ENCODE data around the gene TBXA2R.

The TBXA2R gene

DNA sequence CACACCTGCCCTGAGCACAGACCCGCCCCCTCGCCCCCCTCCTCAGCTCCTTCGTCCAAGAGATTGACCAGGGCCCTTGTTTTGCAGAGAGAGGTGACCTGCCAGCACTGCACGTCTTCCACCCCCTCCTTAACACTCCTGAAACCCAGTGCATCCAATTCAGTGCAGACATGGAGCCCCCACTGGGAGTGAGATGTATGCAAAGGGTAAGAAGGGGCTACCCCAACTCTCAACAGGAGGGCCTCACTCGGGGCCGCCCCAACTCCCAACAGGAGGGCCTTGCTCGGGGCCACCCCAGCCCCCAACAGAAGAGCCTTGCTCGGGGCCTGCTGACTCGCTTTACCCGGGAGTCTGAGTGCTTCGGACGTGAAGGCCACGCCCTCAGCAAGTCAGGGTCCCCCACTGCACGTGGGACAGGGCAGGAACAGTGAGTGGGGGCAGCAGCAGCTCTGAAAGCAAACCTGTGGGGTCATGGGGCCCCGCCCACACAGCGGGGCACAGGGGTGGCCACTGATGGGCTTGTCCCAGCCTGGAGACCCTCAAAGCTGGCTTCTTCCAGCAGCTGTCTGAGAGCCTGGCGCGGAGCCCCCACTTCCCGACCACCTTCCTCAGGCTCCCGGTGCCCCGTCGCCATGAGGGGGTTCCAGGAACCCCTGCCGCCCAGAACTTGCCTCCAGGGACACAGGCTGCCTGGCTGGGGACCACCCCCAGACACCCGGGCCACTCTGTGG is 14.3 kb upstream of the TBXA2R start:
- Histone ChIP-seq H3K27ac (no peak overlapping the region), H3K4me3 (no peak overlapping the region)

DNA sequence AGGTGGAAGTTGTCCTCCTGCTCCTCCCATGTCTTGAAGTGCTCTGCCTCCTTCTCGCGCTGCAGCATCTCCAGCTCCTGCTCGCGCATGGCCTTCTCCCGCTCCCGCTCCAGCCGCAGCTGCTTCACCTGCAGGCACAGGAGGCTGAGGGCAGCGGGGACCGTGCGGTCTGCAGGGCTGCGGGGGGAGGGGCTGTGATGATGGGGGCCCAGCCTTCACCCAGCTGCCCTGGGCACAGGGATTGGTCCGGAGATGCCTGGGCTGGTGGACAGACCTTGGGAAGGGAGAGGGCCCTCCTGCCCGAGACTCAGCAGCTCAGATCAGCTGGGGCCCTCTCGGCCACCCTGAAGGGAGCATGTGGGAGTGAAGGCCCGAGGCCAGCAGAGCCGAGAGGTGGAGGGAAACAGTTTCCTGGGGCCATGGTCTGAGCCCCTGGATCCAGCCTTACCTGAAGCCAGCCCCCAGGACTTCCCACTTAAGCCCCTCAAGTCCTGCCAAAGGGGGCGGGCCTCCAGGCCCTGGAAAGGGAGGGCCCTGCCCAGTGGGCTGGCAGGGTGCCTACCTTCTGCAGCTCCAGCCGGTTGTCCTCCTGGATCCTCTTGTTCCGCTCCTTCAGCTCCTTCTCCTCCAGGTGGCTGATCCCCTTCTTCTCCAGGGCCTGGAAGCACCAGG is 13.6 kb upstream of the TBXA2R start:
- Histone ChIP-seq H3K4me3 (no peak overlapping the region), H3K27ac (no peak overlapping the region)

GRCh38 chr19:3619631-3620012 is 12.9 kb upstream of the TBXA2R start:
- no peak overlapping the region for H3K27ac ChIP-seq
- H3K4me3 ChIP-seq, result no peak overlapping the region

DNA sequence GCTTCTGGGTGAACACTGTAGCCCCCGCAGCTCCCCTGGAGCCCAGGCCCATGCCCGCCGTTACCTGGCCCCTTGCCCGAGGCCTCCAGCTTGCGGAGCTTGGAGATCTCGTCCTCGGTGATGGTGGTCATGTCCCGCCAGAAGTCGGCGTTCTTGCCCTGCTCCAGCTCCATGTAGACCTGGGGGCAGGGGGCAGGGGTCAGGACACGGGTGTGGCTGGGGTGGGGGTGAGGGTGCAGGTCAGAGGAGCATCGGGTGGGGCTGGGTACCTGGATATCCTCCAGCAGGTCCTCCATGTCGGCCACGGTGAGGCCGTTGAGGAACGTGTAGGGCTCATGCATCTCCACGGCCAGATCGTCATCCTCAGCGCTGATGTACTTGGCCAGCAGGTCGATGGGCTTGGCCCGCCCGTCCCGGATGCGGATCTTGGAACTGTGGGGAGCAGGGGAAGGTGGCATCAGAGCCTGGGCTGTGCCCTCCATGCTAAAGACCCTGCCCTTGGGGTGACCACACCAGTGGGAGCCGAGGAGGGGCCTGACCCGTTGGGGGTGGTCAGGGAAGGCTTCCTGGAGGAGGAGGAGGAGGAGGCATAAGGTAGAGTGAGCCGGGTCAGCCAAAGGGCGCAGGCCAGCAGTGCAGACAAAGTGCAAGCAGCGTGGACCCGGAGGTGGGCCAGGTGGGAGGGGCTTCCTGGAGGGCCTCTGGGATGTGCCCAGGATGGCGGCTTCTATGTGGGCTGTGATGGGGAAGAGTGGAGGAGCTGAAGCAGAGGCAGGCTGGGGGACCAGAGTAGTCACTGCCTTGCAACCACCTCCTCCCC is 12.3 kb upstream of the TBXA2R start:
- Histone ChIP-seq H3K4me3 (no peak overlapping the region), H3K27ac (no peak overlapping the region)

- H3K4me3 ChIP-seq, result no peak overlapping the region
- H3K27ac ChIP-seq, result no peak overlapping the region
These were observed 11.6 kb upstream of the TBXA2R start for GRCh38 chr19:3618144-3618810.

DNA sequence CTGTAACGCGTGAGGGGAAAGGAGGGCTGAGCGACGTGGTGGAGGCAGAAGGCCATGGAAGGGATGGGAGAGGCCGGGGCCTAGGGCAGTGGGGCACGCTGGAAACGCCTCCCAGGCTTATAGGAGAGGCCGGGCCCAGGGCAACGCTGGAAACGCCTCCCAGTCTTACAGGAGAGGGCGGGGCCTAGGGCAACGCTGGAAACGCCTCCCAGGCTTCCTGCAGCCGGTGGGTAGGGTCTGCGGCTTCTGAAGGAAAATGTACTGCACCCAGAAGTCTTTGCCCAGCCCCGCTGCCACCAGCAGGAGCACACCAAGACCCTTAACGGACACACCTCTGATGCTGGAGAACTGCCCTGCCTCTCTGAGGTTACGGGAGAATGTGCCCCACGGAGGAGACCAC is 10.8 kb upstream of the TBXA2R start:
- no peak overlapping the region for H3K4me3 ChIP-seq
- H3K27ac ChIP-seq, result no peak overlapping the region

GRCh38 chr19:3615524-3616135 is 9.0 kb upstream of the TBXA2R start:
- Histone ChIP-seq H3K4me3 (no peak overlapping the region), H3K27ac (no peak overlapping the region)

DNA sequence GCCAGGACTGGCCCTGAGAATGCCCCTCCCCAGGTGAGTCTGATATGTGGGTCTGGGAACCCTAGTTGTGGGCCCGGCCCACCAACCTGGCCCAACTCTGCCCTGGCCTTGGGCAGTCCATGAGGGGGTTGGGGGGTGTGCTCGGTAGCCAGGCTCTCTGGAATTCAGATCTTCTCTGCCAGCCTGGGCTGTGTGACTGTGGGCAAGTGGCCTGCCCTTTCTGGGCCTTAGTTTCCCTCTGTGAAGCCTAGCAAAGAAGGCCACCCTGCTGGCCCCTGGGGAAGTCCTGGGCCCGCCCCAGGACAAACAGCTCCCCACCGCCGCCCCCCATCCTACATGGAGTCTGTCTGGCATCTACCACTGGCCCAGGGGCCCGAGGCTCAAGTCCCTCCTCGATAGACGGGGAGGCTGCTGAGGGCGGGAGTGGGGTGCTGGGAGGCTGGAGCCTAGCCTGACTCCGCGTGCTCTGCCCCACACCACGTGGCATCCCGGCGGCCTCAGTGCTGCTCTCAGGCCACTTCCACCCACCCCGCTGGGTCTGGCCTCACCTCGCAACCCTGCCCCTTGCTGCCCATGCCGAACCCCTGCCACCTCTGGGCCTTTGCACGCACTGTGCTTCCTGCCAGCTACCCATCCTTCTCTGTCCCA is 8.3 kb upstream of the TBXA2R start:
- H3K27ac ChIP-seq, result no peak overlapping the region
- no peak overlapping the region for H3K4me3 ChIP-seq

DNA sequence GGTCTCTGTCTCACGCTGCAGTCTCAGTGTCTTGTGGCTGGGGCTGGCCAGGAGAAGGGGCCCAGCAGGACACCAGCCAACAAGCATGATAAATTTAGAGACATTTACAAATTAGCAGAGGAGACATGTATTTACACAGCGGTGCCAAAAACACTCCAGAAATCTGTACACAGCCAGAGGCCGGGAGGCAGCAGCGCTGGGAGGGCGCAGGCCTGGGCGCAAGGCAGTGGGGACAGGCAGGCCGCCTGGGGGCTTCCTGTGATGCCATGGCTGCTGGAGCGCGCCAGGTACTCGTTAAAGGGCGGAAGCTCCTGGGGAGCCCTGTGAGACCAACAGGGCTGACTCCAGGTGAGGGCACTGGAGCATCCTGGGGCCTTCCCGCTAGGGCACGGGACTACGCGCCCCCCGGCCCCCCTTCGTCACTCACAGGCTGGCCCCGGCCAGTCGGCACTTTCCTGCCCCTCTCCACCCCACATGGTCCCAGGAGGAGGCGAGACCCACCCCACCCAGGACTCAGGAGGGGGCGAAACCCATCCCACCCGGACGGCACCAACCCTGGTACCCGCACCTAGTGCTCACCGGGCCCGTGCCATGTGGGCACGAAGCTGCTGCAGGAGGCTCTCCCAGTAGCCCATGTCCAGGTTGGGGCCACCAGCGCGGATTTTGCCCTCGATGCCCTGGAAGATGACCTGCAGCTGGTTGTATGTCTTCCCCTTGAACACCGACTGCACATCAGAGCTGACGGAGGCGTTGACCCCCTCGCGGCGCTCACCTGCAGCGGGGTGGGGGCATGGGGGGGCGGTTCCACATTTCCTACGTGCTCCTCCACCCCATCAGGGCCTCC is 7.4 kb upstream of the TBXA2R start:
- Histone ChIP-seq H3K4me3 (no peak overlapping the region), H3K27ac (no peak overlapping the region)

- Histone ChIP-seq H3K4me3 (no peak overlapping the region), H3K27ac (no peak overlapping the region)
These were observed 6.4 kb upstream of the TBXA2R start for GRCh38 chr19:3612901-3613741.

DNA sequence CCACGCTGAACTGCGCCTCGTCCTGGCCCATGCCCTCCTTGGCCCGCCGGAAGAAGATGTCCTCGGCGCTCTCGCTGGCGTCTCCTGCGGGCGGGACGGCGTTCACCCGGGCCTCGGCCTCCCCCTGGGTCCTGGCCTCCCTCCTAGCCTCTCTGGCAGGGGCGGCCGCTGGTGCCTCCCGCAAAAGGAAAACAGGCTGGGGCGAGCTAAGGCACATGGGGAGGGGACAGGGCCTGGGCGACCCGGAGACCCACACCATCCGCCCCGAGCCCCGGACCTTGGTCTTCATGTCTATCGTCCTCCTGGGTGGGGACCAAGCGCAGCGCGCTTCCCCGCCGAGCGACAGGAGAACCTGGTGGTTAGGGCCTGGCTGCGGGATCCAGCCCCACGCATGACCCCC is 5.7 kb upstream of the TBXA2R start:
- no peak overlapping the region for H3K4me3 ChIP-seq
- no peak overlapping the region for H3K27ac ChIP-seq

DNA sequence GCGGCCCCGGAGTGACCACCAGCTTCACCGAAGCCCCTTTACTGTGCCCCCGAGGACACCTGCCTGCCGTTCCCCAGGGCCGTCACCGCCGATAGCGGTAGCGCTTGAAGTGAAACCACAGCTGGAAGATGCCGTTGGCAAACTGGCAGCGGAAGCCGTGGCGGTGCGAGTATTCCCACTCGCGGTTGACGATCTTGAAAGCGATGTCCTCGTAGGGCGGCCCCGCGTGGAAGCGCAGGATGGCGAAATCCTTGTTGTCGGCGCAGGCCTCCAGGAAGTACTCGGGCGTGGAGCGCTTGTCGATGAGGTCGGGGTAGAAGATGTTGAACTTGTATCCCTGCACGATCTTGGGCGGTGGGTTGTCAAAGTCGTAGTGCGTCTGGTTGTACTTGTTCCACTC is 5.2 kb upstream of the TBXA2R start:
- Histone ChIP-seq H3K27ac (no peak overlapping the region), H3K4me3 (no peak overlapping the region)

DNA sequence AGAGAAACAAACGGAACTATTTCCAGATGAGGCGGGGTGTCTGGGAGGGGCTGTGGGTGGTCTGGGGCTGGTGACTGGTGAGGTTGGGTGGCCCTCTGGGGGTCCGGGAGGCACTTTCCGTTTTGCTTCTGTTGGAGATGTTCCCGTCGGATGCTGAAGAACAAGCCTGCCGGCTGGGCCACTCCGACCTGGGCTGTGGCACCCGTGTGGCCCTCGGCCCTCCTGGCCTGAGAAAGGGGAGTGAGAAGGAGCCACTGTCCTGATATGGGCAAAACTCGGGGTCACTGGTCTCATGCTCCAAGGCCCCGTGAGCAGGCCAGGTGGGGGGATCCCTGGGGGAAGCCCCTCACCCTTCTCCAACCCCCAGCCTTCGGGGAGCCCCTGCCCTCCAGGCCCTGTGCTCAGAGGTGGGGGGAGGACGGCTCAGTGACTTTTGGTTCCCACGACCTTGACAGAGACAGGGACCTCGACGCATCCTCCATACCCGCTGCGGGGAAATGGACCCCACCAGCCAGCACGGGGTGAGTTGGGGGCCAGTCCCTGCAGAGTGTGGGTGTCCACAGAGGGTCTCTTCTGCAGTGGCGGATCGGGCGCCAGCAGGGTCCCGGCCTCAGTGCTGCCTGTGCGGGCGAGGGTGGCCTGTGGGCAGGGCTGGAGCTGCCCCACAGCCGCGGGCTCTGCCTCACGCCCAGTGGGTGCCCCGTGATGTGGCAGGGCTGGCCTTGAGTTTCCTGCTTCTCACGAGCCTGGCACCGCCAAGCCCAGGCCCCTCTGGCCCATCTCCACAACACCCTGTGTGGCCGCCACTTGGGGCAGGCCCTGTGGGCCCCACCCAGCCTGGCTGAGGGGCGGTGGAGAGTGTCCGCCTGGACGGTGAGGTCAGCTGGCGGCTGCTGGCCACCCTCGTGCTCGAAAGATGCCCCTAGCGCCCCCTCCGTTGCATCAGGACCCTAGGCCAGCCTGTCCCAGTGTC is 4.4 kb upstream of the TBXA2R start:
- no peak overlapping the region for H3K4me3 ChIP-seq
- H3K27ac ChIP-seq, result peak overlapping the region in 1 of 21 experiments; percentile 23

- H3K27ac ChIP-seq, result peak overlapping the region in 8 of 21 experiments; percentile 3 to 62 (median 19)
- H3K4me3 ChIP-seq, result no peak overlapping the region
These were observed 3.4 kb upstream of the TBXA2R start for GRCh38 chr19:3609779-3610719.

GRCh38 chr19:3608750-3609322 is 2.2 kb upstream of the TBXA2R start:
- no peak overlapping the region for H3K4me3 ChIP-seq
- H3K27ac ChIP-seq, result peak overlapping the region in 8 of 21 experiments; percentile 2 to 62 (median 21)

Measured in skin epidermis (tissue), 12 donors.